ENCODE measurements around the gene SEC62. TPM values are rescaled to one million over a fixed set of nuclear protein-coding genes. Genes with fewer than 3 reads are reported as not detected.

SEC62 gene
- polyA plus RNA-seq, 3 donors, result 15.6 to 117 (median 95.2) TPM

- H3K4me3 Mint-ChIP-seq, result no peak overlapping the region
- H3K9ac ChIP-seq (ENCODE audit: insufficient read depth, low read length, poor library complexity, severe bottlenecking), result peak overlapping the region; percentile 46
- H3K4me1 ChIP-seq (ENCODE audit: control insufficient read depth in 1 of 2, insufficient read depth in 2 of 2, low read length in 2 of 2), result peaks cover 38 to 43% of the 10 kb centered on the region in 2 donors
- H3K36me3 Mint-ChIP-seq, result peaks cover 2 to 3% of the 10 kb centered on the region in 2 donors
- no peaks in the 10 kb centered on the region for H3K27me3 Mint-ChIP-seq (ENCODE audit: low read depth in 3 of 3)
- H2AFZ ChIP-seq (ENCODE audit: insufficient read depth, low read depth, low read length, poor library complexity, severe bottlenecking), result peak overlapping the region; percentile 20
- peak overlapping the region; percentile 74 to 95 for H3K27ac ChIP-seq (ENCODE audit: low read depth in 1 of 2, low read length in 2 of 2)
- H3K4me2 ChIP-seq (replicated peaks; ENCODE audit: extremely low read depth, low read length, poor library complexity, severe bottlenecking), result no peak overlapping the region
- TF ChIP-seq CTCF (IDR thresholded peaks at IDR 0.05), result no peak
- H3K36me3 ChIP-seq (replicated peaks in 1 of 2; ENCODE audit: control insufficient read depth in 1 of 2, insufficient read depth in 2 of 2, low read length in 2 of 2), result no peaks in the 10 kb centered on the region
- no peaks in the 10 kb centered on the region for H3K27me3 ChIP-seq (ENCODE audit: control insufficient read depth in 2 of 2, insufficient read depth in 2 of 2, low read length in 2 of 2)
- H3K9me3 ChIP-seq (replicated peaks in 1 of 2; ENCODE audit: control insufficient read depth in 1 of 2, insufficient read depth in 1 of 2, low read length in 2 of 2), result no peaks in the 10 kb centered on the region
- peak overlapping the region; percentile 82 to 99 (median 97) for H3K27ac Mint-ChIP-seq
- intact Hi-C loops (cut with micrococcal nuclease), result no loop called here
- H3K4me3 ChIP-seq (replicated peaks in 1 of 3; ENCODE audit: low read depth in 2 of 3, low read length in 3 of 3), result no peak overlapping the region
- peak; percentile 92 to 100 (median 97) for DNase-seq
- H3K4me1 Mint-ChIP-seq, result peaks cover 45% of the 10 kb centered on the region
- no peaks in the 10 kb centered on the region for H3K79me2 ChIP-seq (ENCODE audit: insufficient read depth, low read length)
- no CpG with 5 or more reads among the region's 1 CpG for WGBS (ENCODE audit: insufficient coverage)
- no peaks in the 10 kb centered on the region for H4K20me1 ChIP-seq (ENCODE audit: insufficient read depth, low read length)
- H3K9me3 Mint-ChIP-seq, result peaks cover 0 to 6% (median 0%) of the 10 kb centered on the region in 7 donors
These were observed 14.6 kb upstream of the SEC62 start for GRCh38 chr3:169952045-169952444.

GRCh38 chr3:169953462-169954141, 13.0 kb upstream of the SEC62 start:
- H3K9ac ChIP-seq (ENCODE audit: insufficient read depth, low read length, poor library complexity, severe bottlenecking), result peak overlapping the region; percentile 63
- no peak for TF ChIP-seq CTCF (IDR thresholded peaks at IDR 0.05)
- 60% methylated on average over 1 of the region's 3 CpGs for WGBS (ENCODE audit: insufficient coverage)
- H4K20me1 ChIP-seq (ENCODE audit: insufficient read depth, low read length), result no peaks in the 10 kb centered on the region
- Mint-ChIP-seq H3K4me1 (peaks cover 47% of the 10 kb centered on the region), H3K36me3 (peaks cover 2 to 3% of the 10 kb centered on the region in 2 donors), H3K4me3 (peak overlapping the region in 1 of 2 donors; percentile 67), H3K27me3 (ENCODE audit: low read depth in 3 of 3) (no peaks in the 10 kb centered on the region), H3K27ac (peak overlapping the region; percentile 95 to 99 (median 97)), H3K9me3 (peaks cover 0 to 6% (median 0%) of the 10 kb centered on the region in 7 donors)
- H3K4me3 ChIP-seq (replicated peaks in 1 of 3; ENCODE audit: low read depth in 2 of 3, low read length in 3 of 3), result peak overlapping the region in 1 of 3 experiments; percentile 42
- peak overlapping the region; percentile 8 for H2AFZ ChIP-seq (ENCODE audit: insufficient read depth, low read depth, low read length, poor library complexity, severe bottlenecking)
- H3K36me3 ChIP-seq (replicated peaks in 1 of 2; ENCODE audit: control insufficient read depth in 1 of 2, insufficient read depth in 2 of 2, low read length in 2 of 2), result no peaks in the 10 kb centered on the region
- intact Hi-C loops (cut with micrococcal nuclease), result no loop called here
- no peaks in the 10 kb centered on the region for H3K27me3 ChIP-seq (ENCODE audit: control insufficient read depth in 2 of 2, insufficient read depth in 2 of 2, low read length in 2 of 2)
- H3K4me1 ChIP-seq (ENCODE audit: control insufficient read depth in 1 of 2, insufficient read depth in 2 of 2, low read length in 2 of 2), result peaks cover 40 to 46% of the 10 kb centered on the region in 2 donors
- peak overlapping the region; percentile 46 for H3K4me2 ChIP-seq (replicated peaks; ENCODE audit: extremely low read depth, low read length, poor library complexity, severe bottlenecking)
- H3K79me2 ChIP-seq (ENCODE audit: insufficient read depth, low read length), result no peaks in the 10 kb centered on the region
- no peaks in the 10 kb centered on the region for H3K9me3 ChIP-seq (replicated peaks in 1 of 2; ENCODE audit: control insufficient read depth in 1 of 2, insufficient read depth in 1 of 2, low read length in 2 of 2)
- H3K27ac ChIP-seq (ENCODE audit: low read depth in 1 of 2, low read length in 2 of 2), result peak overlapping the region; percentile 72 to 98
- DNase-seq, result no peak

Data from CD14-positive monocyte (primary cell).